PC-3 (cell line): ENCODE data around the gene TMEM201. TPM values are rescaled to one million over a fixed set of nuclear protein-coding genes. Genes with fewer than 3 reads are reported as not detected.

Experiments used
- ATAC-seq: fragments of 200-7000 bp; cut with Tn5 transposase; 2 replicates; pipeline ENCODE4 v1.9.1; 2020; ENCODE audit warnings: mild to moderate bottlenecking, moderate library complexity
- BruUV-seq: library from RNA; stranded (reverse); fragments of 400-500 nt; replicated peaks from 2 replicates; lab custom pipeline; 2021; lab: Mats Ljungman, UMichigan
- CTCF ChIA-PET: fragments of 300-600 bp; sonication (Branson Sonifier 250); formaldehyde crosslinking; loops from one replicate; lab custom pipeline; 2022; ENCODE audit warnings: antibody characterized with exemption; lab: Charles Lee
- POLR2A ChIA-PET: fragments of 300-600 bp; sonication (Branson Sonifier 250); formaldehyde crosslinking; loops from one replicate; lab custom pipeline; 2022; ENCODE audit warnings: antibody characterized with exemption; ENCODE audit not compliant: unreplicated experiment; lab: Charles Lee
- DNase-seq: peaks from one replicate; pipeline ENCODE4 v3.0.0-alpha.2; 2015
- H2AFZ ChIP-seq: fragments of 300-600 bp; sonication (generic); 2 replicates; pipeline ENCODE4 v1.6.0; 2016; ENCODE audit warnings: antibody characterized with exemption, low read length
- H3F3A ChIP-seq: fragments of 300-600 bp; sonication (generic); one replicate; pipeline ENCODE4 v1.6.0; 2017; ENCODE audit warnings: antibody characterized with exemption, low read length, control low read depth, mild to moderate bottlenecking; ENCODE audit not compliant: unreplicated experiment
- H3K27ac ChIP-seq: fragments of 300-600 bp; sonication (generic); 2 replicates; pipeline ENCODE4 v1.5.1; 2016; ENCODE audit warnings: mild to moderate bottlenecking, low read length
- H3K27me3 ChIP-seq: fragments of 300-600 bp; sonication (generic); 2 replicates; pipeline ENCODE4 v1.6.1; 2016; ENCODE audit warnings: low read length, mixed read lengths
- H3K36me3 ChIP-seq: fragments of 300-600 bp; sonication (generic); 2 replicates; pipeline ENCODE4 v1.6.1; 2016; ENCODE audit warnings: low read depth, mixed run types, low read length, mixed read lengths
- H3K4me1 ChIP-seq: fragments of 300-600 bp; sonication (generic); 2 replicates; pipeline ENCODE4 v1.5.1; 2016; ENCODE audit warnings: low read length; ENCODE audit not compliant: insufficient read depth
- H3K4me2 ChIP-seq: fragments of 300-600 bp; sonication (generic); 2 replicates; pipeline ENCODE4 v1.6.0; 2016; ENCODE audit warnings: low read length
- H3K4me3 ChIP-seq: fragments of 300-600 bp; sonication (generic); 2 replicates; pipeline ENCODE4 v1.5.1; 2016; ENCODE audit warnings: mild to moderate bottlenecking, low read length, mixed read lengths
- H3K79me2 ChIP-seq: fragments of 300-600 bp; sonication (generic); 2 replicates; pipeline ENCODE4 v1.6.1; 2017; ENCODE audit warnings: low read length, mixed read lengths
- H3K9ac ChIP-seq: fragments of 300-600 bp; sonication (generic); 2 replicates; pipeline ENCODE4 v1.6.0; 2016; ENCODE audit warnings: mild to moderate bottlenecking, low read length
- H3K9me2 ChIP-seq: fragments of 300-600 bp; sonication (generic); replicated peaks from 2 replicates; pipeline ENCODE4 v1.6.1; 2016; ENCODE audit warnings: mixed run types, low read length, mixed read lengths
- H3K9me3 ChIP-seq: fragments of 300-600 bp; sonication (generic); 2 replicates; pipeline ENCODE4 v1.6.1; 2016; ENCODE audit warnings: low read length, mixed read lengths
- H4K20me1 ChIP-seq: fragments of 300-600 bp; sonication (generic); 2 replicates; pipeline ENCODE4 v1.6.1; 2016; ENCODE audit warnings: low read length, mixed read lengths
- CTCF ChIP-seq: fragments of 300-600 bp; sonication (generic); conservative IDR thresholded peaks from 2 replicates; pipeline ENCODE4 v1.5.1; 2017; ENCODE audit warnings: antibody characterized with exemption, low read depth, mild to moderate bottlenecking, low read length
- EZH2 ChIP-seq: fragments of 300-600 bp; sonication (generic); IDR thresholded peaks from one replicate; pipeline ENCODE4 v1.6.1; 2017; ENCODE audit warnings: antibody characterized with exemption, mild to moderate bottlenecking, low read length; ENCODE audit not compliant: unreplicated experiment
- EZH2phosphoT487 ChIP-seq: fragments of 300-600 bp; sonication (generic); IDR thresholded peaks from 2 replicates; pipeline ENCODE4 v1.6.1; 2018; ENCODE audit warnings: mild to moderate bottlenecking, antibody characterized with exemption, low read length, borderline replicate concordance
- intact Hi-C: fragments of 100-400 bp; cut with micrococcal nuclease; formaldehyde crosslinking; loops from 2 replicates; pipeline ENCODE4 v1.9.0; 2023
- total RNA-seq: library from RNA; depleted of rRNA; stranded (reverse); fragments of >200 nt; gene quantifications from 2 replicates; pipeline ENCODE4 v1.2.3, GENCODE V29; 2014

TMEM201 gene
- total RNA-seq, 1 experiment from 2014 or later, result 13.8 TPM

DNA sequence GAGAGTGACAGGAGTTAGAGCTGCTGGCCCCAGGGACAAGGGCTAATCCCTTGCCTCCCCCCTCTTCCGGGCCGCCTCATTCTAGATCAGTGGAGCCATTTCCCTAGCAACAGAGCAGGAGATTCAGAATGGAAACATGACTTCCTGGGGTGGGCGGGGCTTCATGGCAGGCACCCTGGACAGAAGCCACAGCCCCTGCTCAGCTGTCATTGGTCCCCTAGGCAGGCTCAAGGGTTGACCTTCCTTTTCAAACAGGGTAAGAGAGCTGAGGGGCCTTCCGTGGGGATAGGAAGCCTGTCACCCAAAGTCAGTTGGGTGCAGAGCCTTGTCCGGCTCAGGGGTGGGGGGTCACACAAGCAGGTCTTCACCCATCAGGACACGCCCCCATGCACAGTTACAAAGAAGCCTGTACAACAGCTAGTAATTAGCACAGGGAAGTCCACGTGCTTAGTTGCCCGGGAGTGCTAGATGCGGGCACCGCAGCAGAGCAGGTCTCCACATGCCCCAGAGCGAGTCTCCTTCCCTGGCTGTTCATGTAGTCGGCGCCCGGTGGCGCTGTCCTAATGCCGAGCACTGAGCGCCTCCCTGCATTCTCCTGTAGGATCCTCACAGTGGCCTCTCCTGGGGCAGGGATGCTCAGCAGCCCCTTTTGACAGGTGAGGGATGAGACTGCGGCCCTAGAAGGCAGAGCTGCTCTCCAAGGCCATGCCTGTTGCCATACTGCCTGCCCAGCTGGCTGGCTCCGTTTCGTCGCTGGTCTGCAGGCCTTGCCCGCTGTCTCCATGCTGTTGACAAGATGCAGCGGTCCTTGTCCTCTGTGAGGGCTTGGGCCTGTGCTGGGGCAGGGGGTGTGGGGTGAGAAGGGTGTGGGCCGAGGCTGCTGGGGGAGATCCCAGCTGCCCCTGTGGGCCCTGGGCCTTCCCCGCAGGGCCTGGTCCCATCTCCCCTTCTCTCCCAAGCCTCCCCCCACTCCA is 5.1 kb downstream of the TMEM201 start:
- no peaks in the 10 kb centered on the region for H3K27me3 ChIP-seq
- H4K20me1 ChIP-seq, result peaks cover 37% of the 10 kb centered on the region
- ATAC-seq (no peak), DNase-seq (peak; percentile 12)
- ChIA-PET POLR2A (no interaction called here), CTCF (no interaction called here)
- no peaks in the 10 kb centered on the region for H3F3A ChIP-seq
- H3K4me2 ChIP-seq, result no peak overlapping the region
- no peaks in the 10 kb centered on the region for H3K9me3 ChIP-seq
- no peak overlapping the region for H3K27ac ChIP-seq
- H3K36me3 ChIP-seq, result no peaks in the 10 kb centered on the region
- H3K9ac ChIP-seq, result no peak overlapping the region
- intact Hi-C loops, result no loop called here
- TF ChIP-seq EZH2, result no peak
- TF ChIP-seq EZH2phosphoT487, result no peak
- no peak for TF ChIP-seq CTCF
- H2AFZ ChIP-seq, result no peak overlapping the region
- H3K9me2 ChIP-seq, result no peaks in the 10 kb centered on the region
- no peak overlapping the region for H3K4me3 ChIP-seq
- H3K79me2 ChIP-seq, result peaks cover 74% of the 10 kb centered on the region
- peaks cover 6% of the 10 kb centered on the region; the same call in 1 of the 2 replicates for H3K4me1 ChIP-seq
- no TSS peak for BruUV-seq

DNA sequence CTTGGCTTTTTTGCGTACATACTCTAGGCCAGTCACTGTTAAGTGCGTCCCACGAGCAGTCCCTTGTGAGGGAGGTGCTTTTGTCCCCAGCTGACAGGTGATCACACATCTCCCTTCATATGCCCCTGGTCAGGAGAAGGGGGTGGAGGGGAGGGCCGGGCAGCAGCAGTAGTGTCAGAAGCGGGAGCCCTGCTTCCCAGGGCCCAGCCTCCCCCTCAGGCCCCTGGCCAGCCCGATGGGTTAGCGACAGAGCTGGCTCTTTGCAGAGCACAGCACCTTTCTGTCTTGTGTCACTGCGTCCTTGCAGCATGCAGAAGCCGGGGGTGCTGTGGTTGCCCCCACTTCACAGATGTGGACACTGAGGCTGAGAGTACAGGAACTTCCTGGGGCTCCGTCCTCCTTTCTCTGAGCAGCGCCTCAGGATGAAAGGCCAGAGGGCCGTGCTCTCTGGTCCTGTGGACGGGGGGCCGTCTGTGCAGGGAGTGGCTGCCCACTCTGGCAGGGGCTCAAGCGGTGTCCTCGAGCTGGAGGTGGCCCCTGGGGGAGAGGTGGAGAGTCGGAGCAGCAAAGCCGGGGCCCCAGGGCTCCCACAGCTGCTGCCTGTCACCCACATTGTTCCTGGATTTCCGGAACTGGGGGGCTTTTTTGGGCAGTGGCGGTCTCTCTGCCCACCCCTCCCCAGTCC is 5.9 kb downstream of the TMEM201 start:
- H3K9me2 ChIP-seq, result no peaks in the 10 kb centered on the region
- ChIA-PET CTCF (no interaction called here), POLR2A (no interaction called here)
- no peaks in the 10 kb centered on the region; the same call in 1 of the 2 replicates for H3K36me3 ChIP-seq
- no TSS peak for BruUV-seq
- H3K4me2 ChIP-seq, result no peak overlapping the region
- H3F3A ChIP-seq, result no peaks in the 10 kb centered on the region
- H2AFZ ChIP-seq, result no peak overlapping the region
- H3K27me3 ChIP-seq, result no peaks in the 10 kb centered on the region
- peaks cover 6% of the 10 kb centered on the region; the same call in 1 of the 2 replicates for H3K4me1 ChIP-seq
- H3K4me3 ChIP-seq, result no peak overlapping the region
- TF ChIP-seq EZH2phosphoT487 (no peak), EZH2 (no peak), CTCF (no peak)
- no peak overlapping the region for H3K9ac ChIP-seq
- H4K20me1 ChIP-seq, result peaks cover 37% of the 10 kb centered on the region
- intact Hi-C loops, result no loop called here
- DNase-seq (no peak), ATAC-seq (no peak)
- H3K27ac ChIP-seq, result no peak overlapping the region
- no peaks in the 10 kb centered on the region for H3K9me3 ChIP-seq
- H3K79me2 ChIP-seq, result peaks cover 67% of the 10 kb centered on the region
